Measurements from ENCODE around the gene TLX1.

DNA sequence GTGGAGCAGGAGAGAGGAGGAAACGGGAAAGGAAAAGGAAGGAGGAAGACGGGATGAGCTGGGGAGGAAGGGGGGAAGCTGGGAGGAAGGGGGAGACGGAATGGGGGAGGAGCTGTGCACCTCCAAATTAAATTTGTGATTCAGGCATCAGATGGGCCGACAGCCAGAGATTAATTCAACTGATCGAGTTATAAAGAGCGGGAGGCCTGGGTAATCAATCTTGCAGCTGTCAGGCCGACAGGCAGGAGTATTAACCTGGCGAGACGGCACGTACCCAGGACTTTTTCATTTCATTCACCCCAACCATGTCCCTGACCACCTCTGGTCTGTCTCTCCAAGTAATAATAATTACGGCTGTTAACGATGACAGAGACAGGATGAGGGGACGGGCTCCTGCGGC lies 43.1 kb upstream of the TLX1 start:
- TF ChIP-seq, protein P1, sequence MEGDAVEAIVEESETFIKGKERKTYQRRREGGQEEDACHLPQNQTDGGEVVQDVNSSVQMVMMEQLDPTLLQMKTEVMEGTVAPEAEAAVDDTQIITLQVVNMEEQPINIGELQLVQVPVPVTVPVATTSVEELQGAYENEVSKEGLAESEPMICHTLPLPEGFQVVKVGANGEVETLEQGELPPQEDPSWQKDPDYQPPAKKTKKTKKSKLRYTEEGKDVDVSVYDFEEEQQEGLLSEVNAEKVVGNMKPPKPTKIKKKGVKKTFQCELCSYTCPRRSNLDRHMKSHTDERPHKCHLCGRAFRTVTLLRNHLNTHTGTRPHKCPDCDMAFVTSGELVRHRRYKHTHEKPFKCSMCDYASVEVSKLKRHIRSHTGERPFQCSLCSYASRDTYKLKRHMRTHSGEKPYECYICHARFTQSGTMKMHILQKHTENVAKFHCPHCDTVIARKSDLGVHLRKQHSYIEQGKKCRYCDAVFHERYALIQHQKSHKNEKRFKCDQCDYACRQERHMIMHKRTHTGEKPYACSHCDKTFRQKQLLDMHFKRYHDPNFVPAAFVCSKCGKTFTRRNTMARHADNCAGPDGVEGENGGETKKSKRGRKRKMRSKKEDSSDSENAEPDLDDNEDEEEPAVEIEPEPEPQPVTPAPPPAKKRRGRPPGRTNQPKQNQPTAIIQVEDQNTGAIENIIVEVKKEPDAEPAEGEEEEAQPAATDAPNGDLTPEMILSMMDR (conservative IDR thresholded peaks at IDR 0.05; ENCODE audit: low read length): no peak
- no peak for TF ChIP-seq EZH2phosphoT487 (IDR thresholded peaks at IDR 0.05; ENCODE audit: borderline replicate concordance)
